Panc1 (cell line): ENCODE data around the gene DBNDD2. TPM values are rescaled to one million over a fixed set of nuclear protein-coding genes. Genes with fewer than 3 reads are reported as not detected.

ENCODE experiments used
- ATAC-seq: fragments of 200-7000 bp; cut with Tn5 transposase; 2 replicates; pipeline ENCODE4 v1.9.1; 2020; ENCODE audit warnings: mild to moderate bottlenecking, moderate library complexity
- BruUV-seq: library from RNA; stranded (reverse); fragments of 400-500 nt; replicated peaks from 2 replicates; lab custom pipeline; 2021; lab: Mats Ljungman, UMichigan
- CTCF ChIA-PET: fragments of 300-600 bp; sonication (Branson Sonifier 250); formaldehyde crosslinking; loops from one replicate; lab custom pipeline; 2022; ENCODE audit warnings: antibody characterized with exemption; lab: Charles Lee
- POLR2A ChIA-PET: fragments of 300-600 bp; sonication (Branson Sonifier 250); formaldehyde crosslinking; loops from one replicate; lab custom pipeline; 2022; ENCODE audit warnings: antibody characterized with exemption; lab: Charles Lee
- DNase-seq: peaks from one replicate; pipeline ENCODE4 v3.0.0-alpha.2; 2010; ENCODE audit warnings: low read depth, low spot score
- H3K27ac ChIP-seq: 2 replicates; pipeline ENCODE4 v1.5.1; 2011; ENCODE audit warnings: mild to moderate bottlenecking, low read length, inconsistent platforms
- H3K27me3 ChIP-seq: fragments of 200-500 bp; sonication (Bioruptor generic); 2 replicates; pipeline ENCODE4 v1.6.0; 2014; ENCODE audit warnings: low read length, inconsistent platforms; ENCODE audit not compliant: control insufficient read depth, insufficient read depth
- H3K36me3 ChIP-seq: fragments of 200-500 bp; sonication (Bioruptor generic); 2 replicates; pipeline ENCODE4 v1.5.1; 2014; ENCODE audit warnings: inconsistent platforms, mild to moderate bottlenecking, low read length, moderate library complexity; ENCODE audit not compliant: control insufficient read depth, insufficient read depth
- H3K4me1 ChIP-seq: 2 replicates; pipeline ENCODE4 v1.5.1; 2011; ENCODE audit warnings: inconsistent platforms, mild to moderate bottlenecking, low read length, moderate library complexity; ENCODE audit not compliant: control insufficient read depth, insufficient read depth
- H3K4me3 ChIP-seq, 2 experiments: 2 replicates each; pipeline ENCODE4 v1.5.1; 2011 to 2012; ENCODE audit warnings: low read depth in 2 of 2, low read length in 2 of 2, mild to moderate bottlenecking in 2 of 2, inconsistent platforms in 1 of 2, moderate library complexity in 1 of 2
- H3K9me3 ChIP-seq: fragments of 200-500 bp; sonication (Bioruptor generic); 2 replicates; pipeline ENCODE4 v1.5.1; 2014; ENCODE audit warnings: low read depth, mild to moderate bottlenecking, inconsistent platforms, low read length, moderate library complexity; ENCODE audit not compliant: control insufficient read depth, insufficient read depth
- POLR2AphosphoS5 ChIP-seq: IDR thresholded peaks from 2 replicates; pipeline ENCODE4 v1.6.1; 2012; ENCODE audit warnings: mild to moderate bottlenecking, low read depth, low read length, moderate library complexity
- SIN3A ChIP-seq: IDR thresholded peaks from 2 replicates; pipeline ENCODE4 v1.6.1; 2012; ENCODE audit warnings: low read depth, mild to moderate bottlenecking, low read length, moderate library complexity, borderline replicate concordance; ENCODE audit not compliant: insufficient read depth
- TCF7L2 ChIP-seq: IDR thresholded peaks from 2 replicates; pipeline ENCODE4 v1.6.1; 2011; ENCODE audit warnings: mild to moderate bottlenecking, low read depth, low read length, inconsistent platforms
- in situ Hi-C: cut with HindIII; loops from 2 replicates; pipeline ENCODE4 v1.10.0; 2016; ENCODE audit warnings: low sequenced_read_pairs, low pct_unique_long_range_greater_than_20kb
- intact Hi-C: fragments of 100-400 bp; cut with micrococcal nuclease; formaldehyde crosslinking; loops from one replicate; pipeline ENCODE4 v1.10.0; 2022; ENCODE audit not compliant: unreplicated experiment
- total RNA-seq: library from RNA; stranded (reverse); gene quantifications from one replicate; pipeline ENCODE4 v1.2.1, GENCODE V29; 2021; ENCODE audit not compliant: unreplicated experiment
- TF ChIP-seq, protein P1 (sequence below), 2 experiments: IDR thresholded peaks; 2 replicates each; pipeline ENCODE4 v1.6.1; 2011 to 2012; ENCODE audit warnings: low read depth in 2 of 2, control low read depth in 1 of 2, low read length in 1 of 2, mild to moderate bottlenecking in 1 of 2, moderate library complexity in 1 of 2; ENCODE audit not compliant: insufficient read depth in 1 of 2
- TF ChIP-seq, protein P2 (sequence below): fragments of 450-650 bp; IDR thresholded peaks from 2 replicates; pipeline ENCODE4 v1.5.1; 2017; ENCODE audit warnings: mild to moderate bottlenecking

Gene DBNDD2
- total RNA-seq, 1 experiment from 2014 or later = 55.4 TPM

DNA sequence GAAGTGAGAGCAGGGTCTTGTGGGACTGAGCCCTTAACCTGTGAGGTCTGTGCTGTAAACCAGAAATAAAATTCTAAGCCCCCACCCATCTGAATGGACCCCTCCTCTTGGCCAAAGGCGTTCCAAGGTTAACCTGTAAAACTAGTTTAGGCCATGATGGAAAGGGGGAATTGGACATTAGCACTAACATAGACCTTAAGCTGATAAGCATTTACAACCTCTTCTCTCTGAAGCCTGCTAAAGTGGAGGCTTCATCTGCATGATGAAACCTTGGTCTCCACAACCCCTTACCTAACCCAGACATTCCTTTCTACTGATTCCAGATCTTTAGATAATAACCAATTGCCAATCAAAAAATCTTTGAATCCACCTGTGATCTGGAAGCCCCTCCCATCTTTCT, 33.7 kb downstream of the DBNDD2 start:
- ATAC-seq = no peak
- TF ChIP-seq SIN3A (no peak), POLR2AphosphoS5 (no peak), TCF7L2 (no peak)
- TF ChIP-seq, protein P1, sequence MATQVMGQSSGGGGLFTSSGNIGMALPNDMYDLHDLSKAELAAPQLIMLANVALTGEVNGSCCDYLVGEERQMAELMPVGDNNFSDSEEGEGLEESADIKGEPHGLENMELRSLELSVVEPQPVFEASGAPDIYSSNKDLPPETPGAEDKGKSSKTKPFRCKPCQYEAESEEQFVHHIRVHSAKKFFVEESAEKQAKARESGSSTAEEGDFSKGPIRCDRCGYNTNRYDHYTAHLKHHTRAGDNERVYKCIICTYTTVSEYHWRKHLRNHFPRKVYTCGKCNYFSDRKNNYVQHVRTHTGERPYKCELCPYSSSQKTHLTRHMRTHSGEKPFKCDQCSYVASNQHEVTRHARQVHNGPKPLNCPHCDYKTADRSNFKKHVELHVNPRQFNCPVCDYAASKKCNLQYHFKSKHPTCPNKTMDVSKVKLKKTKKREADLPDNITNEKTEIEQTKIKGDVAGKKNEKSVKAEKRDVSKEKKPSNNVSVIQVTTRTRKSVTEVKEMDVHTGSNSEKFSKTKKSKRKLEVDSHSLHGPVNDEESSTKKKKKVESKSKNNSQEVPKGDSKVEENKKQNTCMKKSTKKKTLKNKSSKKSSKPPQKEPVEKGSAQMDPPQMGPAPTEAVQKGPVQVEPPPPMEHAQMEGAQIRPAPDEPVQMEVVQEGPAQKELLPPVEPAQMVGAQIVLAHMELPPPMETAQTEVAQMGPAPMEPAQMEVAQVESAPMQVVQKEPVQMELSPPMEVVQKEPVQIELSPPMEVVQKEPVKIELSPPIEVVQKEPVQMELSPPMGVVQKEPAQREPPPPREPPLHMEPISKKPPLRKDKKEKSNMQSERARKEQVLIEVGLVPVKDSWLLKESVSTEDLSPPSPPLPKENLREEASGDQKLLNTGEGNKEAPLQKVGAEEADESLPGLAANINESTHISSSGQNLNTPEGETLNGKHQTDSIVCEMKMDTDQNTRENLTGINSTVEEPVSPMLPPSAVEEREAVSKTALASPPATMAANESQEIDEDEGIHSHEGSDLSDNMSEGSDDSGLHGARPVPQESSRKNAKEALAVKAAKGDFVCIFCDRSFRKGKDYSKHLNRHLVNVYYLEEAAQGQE (IDR thresholded peaks at IDR 0.05; ENCODE audit: insufficient read depth in 1 of 2, low read depth in 2 of 2, low read length in 1 of 2) = no peak
- no peak for DNase-seq
- Histone ChIP-seq H3K4me1 (peaks cover 4% of the 10 kb centered on the region; the same call in 1 of the 2 replicates), H3K27ac (no peak overlapping the region), H3K36me3 (no peaks in the 10 kb centered on the region), H3K4me3 (no peak overlapping the region), H3K9me3 (no peaks in the 10 kb centered on the region), H3K27me3 (peaks cover 8% of the 10 kb centered on the region; the same call in 1 of the 2 replicates)
- intact Hi-C loops = no loop called here
- POLR2A ChIA-PET = no interaction called here
- in situ Hi-C loops = no loop called here
- no TSS peak for BruUV-seq
- CTCF ChIA-PET = no interaction called here

DNA sequence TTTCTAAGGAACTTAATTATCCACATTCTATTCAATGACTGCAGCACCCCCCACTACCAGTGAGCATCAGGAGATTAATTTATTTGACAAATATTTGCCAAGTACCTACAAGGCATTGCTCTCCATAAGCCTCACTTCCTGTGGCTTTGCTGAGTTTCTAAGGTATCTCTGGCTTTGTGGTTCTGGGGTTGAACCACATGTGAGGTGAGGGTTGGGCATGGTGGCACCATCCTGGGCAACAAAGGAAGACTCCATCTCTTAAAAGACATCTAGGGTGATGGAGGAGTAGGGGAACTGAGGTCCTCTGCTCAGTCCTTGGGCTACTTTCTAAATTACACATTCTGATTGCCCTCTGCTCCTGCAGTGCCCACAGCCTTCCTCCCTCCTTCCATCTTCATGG, 36.0 kb downstream of the DBNDD2 start:
- Histone ChIP-seq H3K36me3 (no peaks in the 10 kb centered on the region), H3K4me3 (no peak overlapping the region), H3K9me3 (no peaks in the 10 kb centered on the region), H3K27me3 (peaks cover 9% of the 10 kb centered on the region; the same call in 1 of the 2 replicates), H3K4me1 (no peaks in the 10 kb centered on the region), H3K27ac (no peak overlapping the region)
- CTCF ChIA-PET = interaction anchor here (0.6 kb wide), 1 partner anchor 96 kb away, joined by 3 read pairs; no protein-coding TSS in a partner anchor
- DNase-seq (no peak), ATAC-seq (no peak)
- intact Hi-C loops = no loop called here
- no TSS peak for BruUV-seq
- POLR2A ChIA-PET = no interaction called here
- in situ Hi-C loops = no loop called here
- TF ChIP-seq SIN3A = no peak

DNA sequence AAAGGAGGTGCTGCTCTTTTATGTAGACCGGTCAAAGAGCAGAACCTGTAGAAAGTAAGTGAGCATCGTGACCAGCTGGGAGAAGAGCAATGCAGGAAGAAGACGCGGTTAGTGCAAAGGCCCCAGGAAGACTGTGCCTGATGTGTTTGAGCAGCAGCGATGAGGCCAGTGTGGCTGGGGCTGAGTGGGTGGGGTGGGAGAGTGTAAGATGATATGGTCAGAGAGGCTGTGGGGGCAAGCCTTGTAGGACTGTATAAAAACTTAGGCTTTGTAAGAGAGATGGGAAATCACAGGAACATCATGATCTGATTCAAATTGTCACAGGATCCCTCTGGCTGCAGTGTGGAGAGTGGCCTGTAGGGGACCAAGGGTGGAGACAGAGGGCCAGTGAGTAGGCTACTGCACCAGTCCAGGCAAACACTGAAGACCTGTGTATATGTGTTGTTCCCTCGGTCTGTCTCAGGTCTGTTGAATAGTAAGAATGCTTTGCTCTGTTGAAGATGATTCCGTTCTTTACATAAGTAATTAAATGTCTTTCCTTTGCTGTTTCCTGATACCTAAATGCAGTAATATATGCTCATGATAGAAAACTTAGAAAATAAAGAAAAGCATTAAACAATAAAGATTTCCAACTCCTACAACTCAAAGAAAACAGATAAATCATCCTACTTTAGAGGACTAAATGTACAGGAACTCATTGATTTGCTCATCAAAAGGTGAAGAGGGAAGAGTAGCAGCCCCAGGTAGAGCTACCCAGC, 37.9 kb downstream of the DBNDD2 start:
- H3K36me3 ChIP-seq = no peaks in the 10 kb centered on the region
- H3K4me3 ChIP-seq = no peak overlapping the region
- in situ Hi-C loops (no loop called here), intact Hi-C loops (no loop called here)
- H3K27ac ChIP-seq = no peak overlapping the region
- CTCF ChIA-PET = interaction anchor here (0.5 to 0.8 kb wide), 4 partner anchors 18 to 212 kb away, joined by 3 to 11 read pairs (median 4); no protein-coding TSS in a partner anchor
- DNase-seq = peak; percentile 42
- no TSS peak for BruUV-seq
- POLR2A ChIA-PET = interaction anchor here (0.5 kb wide), 1 partner anchor 66 kb away, joined by 6 read pairs; no protein-coding TSS in a partner anchor
- peaks cover 9% of the 10 kb centered on the region; the same call in 1 of the 2 replicates for H3K27me3 ChIP-seq
- TF ChIP-seq, protein P2, sequence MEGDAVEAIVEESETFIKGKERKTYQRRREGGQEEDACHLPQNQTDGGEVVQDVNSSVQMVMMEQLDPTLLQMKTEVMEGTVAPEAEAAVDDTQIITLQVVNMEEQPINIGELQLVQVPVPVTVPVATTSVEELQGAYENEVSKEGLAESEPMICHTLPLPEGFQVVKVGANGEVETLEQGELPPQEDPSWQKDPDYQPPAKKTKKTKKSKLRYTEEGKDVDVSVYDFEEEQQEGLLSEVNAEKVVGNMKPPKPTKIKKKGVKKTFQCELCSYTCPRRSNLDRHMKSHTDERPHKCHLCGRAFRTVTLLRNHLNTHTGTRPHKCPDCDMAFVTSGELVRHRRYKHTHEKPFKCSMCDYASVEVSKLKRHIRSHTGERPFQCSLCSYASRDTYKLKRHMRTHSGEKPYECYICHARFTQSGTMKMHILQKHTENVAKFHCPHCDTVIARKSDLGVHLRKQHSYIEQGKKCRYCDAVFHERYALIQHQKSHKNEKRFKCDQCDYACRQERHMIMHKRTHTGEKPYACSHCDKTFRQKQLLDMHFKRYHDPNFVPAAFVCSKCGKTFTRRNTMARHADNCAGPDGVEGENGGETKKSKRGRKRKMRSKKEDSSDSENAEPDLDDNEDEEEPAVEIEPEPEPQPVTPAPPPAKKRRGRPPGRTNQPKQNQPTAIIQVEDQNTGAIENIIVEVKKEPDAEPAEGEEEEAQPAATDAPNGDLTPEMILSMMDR = peak; percentile 86
- no peak for TF ChIP-seq TCF7L2
- no peaks in the 10 kb centered on the region for H3K4me1 ChIP-seq
- no peaks in the 10 kb centered on the region for H3K9me3 ChIP-seq
- ATAC-seq = peak; percentile 92
